ENCODE results near the gene BOD1L1. TPM values are rescaled to one million over a fixed set of nuclear protein-coding genes. Genes with fewer than 3 reads are reported as not detected.

Gene BOD1L1
- total RNA-seq, 1 donor from 2014 or later, result 40.1 TPM

GRCh38 chr4:13521047-13521446, 106.5 kb downstream of the BOD1L1 start:
- Mint-ChIP-seq H3K4me3 (no peak overlapping the region), H3K9me3 (no peaks in the 10 kb centered on the region), H3K36me3 (ENCODE audit: low read depth) (no peaks in the 10 kb centered on the region), H3K27me3 (ENCODE audit: insufficient read depth) (peaks cover 62% of the 10 kb centered on the region), H3K27ac (no peak overlapping the region), H3K4me1 (ENCODE audit: low read depth) (no peaks in the 10 kb centered on the region)
- DNase-seq (ENCODE audit: low spot score), result no peak
- intact Hi-C loops (cut with micrococcal nuclease), result no loop called here

Other genes starting within 250 kb of the BOD1L1 start
- gene RAB28, start 143.4 kb downstream of the BOD1L1 start, total RNA-seq, result 19.3 and 22.2 TPM in 2 replicates
- not detected in 2 replicates for gene NKX3-2, start 83.2 kb downstream of the BOD1L1 start, total RNA-seq

All from activated T-helper 1 cell treated with anti-CD3 and anti-CD28 coated beads, Interleukin-12 subunit alpha, Interleukin-12 subunit beta, Interleukin-2, Interleukin-4 antibody, amounts not matched to agents 30 ng/mL and 10 ng/mL and 1 ng/mL, durations not matched to agents 14 hours and 24 hours and 36 hours (primary cell).